Measurements from ENCODE around the gene SUGCT. TPM values are rescaled to one million over a fixed set of nuclear protein-coding genes. Genes with fewer than 3 reads are reported as not detected.

Gene SUGCT
- total and polyA plus RNA-seq, 2 of the 13 experiments (the other 11 are each of a cell fraction or from before 2014, with no cell fraction given) = 10.1 to 22.2 TPM

- POLR2A ChIA-PET = no interaction called here
- in situ Hi-C loops (cut with HindIII; ENCODE audit: extremely low pct_ligation_motif_present, low pct_unique_long_range_greater_than_20kb) = no loop called here
- no peak for FAIRE-seq
- no peak overlapping the region for H2AFZ ChIP-seq (ENCODE audit: low read length)
- no peaks in the 10 kb centered on the region for H3K36me3 ChIP-seq (replicated peaks in 1 of 2; ENCODE audit: control insufficient read depth in 1 of 2, insufficient read depth in 2 of 2, low read length in 2 of 2)
- CTCF ChIA-PET (ENCODE audit: low intra/inter-chr PET ratio, low total read pairs) = no interaction called here
- intact Hi-C loops (cut with micrococcal nuclease; ENCODE audit: unreplicated experiment) = no loop called here
- no peak for ATAC-seq
- no peak for DNase-seq (ENCODE audit: low spot score)
- H3K79me2 ChIP-seq (ENCODE audit: insufficient read depth, low read length) = no peaks in the 10 kb centered on the region
- no peaks in the 10 kb centered on the region for H4K20me1 ChIP-seq (ENCODE audit: insufficient read depth, low read length)
- H3K27ac ChIP-seq (ENCODE audit: extremely low read length, insufficient read depth, low read length) = peak overlapping the region; percentile 74
- BruUV-seq (replicated peaks) = no TSS peak
- H3K4me3 ChIP-seq (replicated peaks in 1 of 3; ENCODE audit: insufficient read depth in 1 of 3, low read depth in 2 of 3, low read length in 3 of 3) = no peak overlapping the region; a peak in 1 of 6 replicates
- 94% methylated on average over 2 of the region's 2 CpGs for WGBS (ENCODE audit: low lambda C conversion rate)
- no peak overlapping the region for H3K4me2 ChIP-seq (ENCODE audit: low read depth, low read length)
- H3K4me1 ChIP-seq (ENCODE audit: insufficient read depth, low read length) = peaks cover 60% of the 10 kb centered on the region
- no peaks in the 10 kb centered on the region for H3K9me3 ChIP-seq (ENCODE audit: low read length)
- no peaks in the 10 kb centered on the region for H3K27me3 ChIP-seq (ENCODE audit: control insufficient read depth in 1 of 2, insufficient read depth in 2 of 2, low read length in 2 of 2)
- H3K9ac ChIP-seq (ENCODE audit: insufficient read depth, low read depth, low read length) = no peak overlapping the region
- TF ChIP-seq ZBTB2 (CRISPR knock-in tag; IDR thresholded peaks at IDR 0.05; ENCODE audit: low read depth) = no peak
- TF ChIP-seq ZNF674 (CRISPR knock-in tag; IDR thresholded peaks at IDR 0.05; ENCODE audit: low read depth) = no peak
- no peak for TF ChIP-seq ZNF766 (CRISPR knock-in tag; IDR thresholded peaks at IDR 0.05; ENCODE audit: borderline replicate concordance)
- TF ChIP-seq NFRKB (IDR thresholded peaks at IDR 0.05) = no peak
- no peak for TF ChIP-seq ZNF678 (CRISPR knock-in tag; IDR thresholded peaks at IDR 0.05)
- no peak for TF ChIP-seq ONECUT2 (CRISPR knock-in tag; IDR thresholded peaks at IDR 0.05)
- no peak for TF ChIP-seq NR0B2 (CRISPR knock-in tag; IDR thresholded peaks at IDR 0.05)
- no peak for TF ChIP-seq ZNF510 (CRISPR knock-in tag; IDR thresholded peaks at IDR 0.05; ENCODE audit: low read depth)
- no peak for TF ChIP-seq THAP7 (CRISPR knock-in tag; IDR thresholded peaks at IDR 0.05)
- TF ChIP-seq FOXJ3 (CRISPR knock-in tag; IDR thresholded peaks at IDR 0.05; ENCODE audit: borderline replicate concordance) = no peak
- no peak for TF ChIP-seq PREB (CRISPR knock-in tag; IDR thresholded peaks at IDR 0.05)
- TF ChIP-seq NFATC3 (CRISPR knock-in tag; IDR thresholded peaks at IDR 0.05) = no peak
- TF ChIP-seq RBM39 (IDR thresholded peaks at IDR 0.05; ENCODE audit: low read depth, low read length, poor library complexity, severe bottlenecking) = no peak
Observed at GRCh38 chr7:40623863-40624262, 489.1 kb downstream of the SUGCT start.
